ENCODE measurements around the gene C16orf54.
"Not testable (repeated sequence)": the region's sequence is repeated elsewhere in the genome, so short reads cannot be mapped to it uniquely, and the experiment has no call there.

Gene C16orf54

DNA sequence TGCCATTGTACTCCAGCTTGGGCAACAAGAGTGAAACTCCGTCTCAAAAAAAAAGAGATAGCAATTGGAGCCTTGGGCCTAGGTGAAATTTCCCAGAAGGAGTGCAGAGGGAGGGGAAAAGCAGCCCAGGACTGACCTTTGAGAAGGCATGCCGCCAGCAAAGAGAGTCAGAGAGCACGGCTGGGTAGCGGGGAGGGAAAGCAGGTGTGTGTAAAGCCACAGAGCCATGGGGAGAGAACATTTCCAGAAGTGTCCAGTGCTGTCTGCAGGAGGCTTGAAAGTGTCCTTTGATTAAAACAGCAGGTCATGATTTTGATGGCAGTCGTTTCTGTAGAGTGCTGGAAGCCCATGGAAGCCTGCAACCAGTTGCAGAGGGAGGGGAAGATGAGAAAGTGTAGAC lies 8.1 kb downstream of the C16orf54 start:
- Histone ChIP-seq H3K36me3 (ENCODE audit: control insufficient read depth, insufficient read depth, low read length) (peaks cover 64% of the 10 kb centered on the region), H3K4me3 (ENCODE audit: low read depth, low read length) (no peak overlapping the region), H3K27me3 (ENCODE audit: control insufficient read depth, insufficient read depth, low read length) (no peaks in the 10 kb centered on the region), H3K4me1 (ENCODE audit: control insufficient read depth, insufficient read depth, low read length) (no peaks in the 10 kb centered on the region), H3K9me3 (ENCODE audit: control insufficient read depth, insufficient read depth, low read length) (no peaks in the 10 kb centered on the region), H3K9ac (ENCODE audit: low read depth, low read length) (no peak overlapping the region), H3K27ac (ENCODE audit: low read depth, low read length) (no peak overlapping the region)

- Histone ChIP-seq H3K4me3 (ENCODE audit: low read depth, low read length) (no peak overlapping the region), H3K9ac (ENCODE audit: low read depth, low read length) (no peak overlapping the region), H3K36me3 (ENCODE audit: control insufficient read depth, insufficient read depth, low read length) (peaks cover 73% of the 10 kb centered on the region), H3K9me3 (ENCODE audit: control insufficient read depth, insufficient read depth, low read length) (no peaks in the 10 kb centered on the region), H3K27ac (ENCODE audit: low read depth, low read length) (no peak overlapping the region), H3K4me1 (ENCODE audit: control insufficient read depth, insufficient read depth, low read length) (no peaks in the 10 kb centered on the region), H3K27me3 (ENCODE audit: control insufficient read depth, insufficient read depth, low read length) (no peaks in the 10 kb centered on the region)
These were observed 9.0 kb downstream of the C16orf54 start for GRCh38 chr16:29736764-29737163.

GRCh38 chr16:29736112-29736511 lies 9.7 kb downstream of the C16orf54 start:
- no peak overlapping the region for H3K9ac ChIP-seq (ENCODE audit: low read depth, low read length)
- no peak overlapping the region for H3K27ac ChIP-seq (ENCODE audit: low read depth, low read length)
- H3K36me3 ChIP-seq (ENCODE audit: control insufficient read depth, insufficient read depth, low read length): peaks cover 79% of the 10 kb centered on the region
- no peaks in the 10 kb centered on the region for H3K27me3 ChIP-seq (ENCODE audit: control insufficient read depth, insufficient read depth, low read length)
- no peak overlapping the region for H3K4me3 ChIP-seq (ENCODE audit: low read depth, low read length)
- no peaks in the 10 kb centered on the region for H3K9me3 ChIP-seq (ENCODE audit: control insufficient read depth, insufficient read depth, low read length)
- no peaks in the 10 kb centered on the region for H3K4me1 ChIP-seq (ENCODE audit: control insufficient read depth, insufficient read depth, low read length)

- no peaks in the 10 kb centered on the region for H3K27me3 ChIP-seq (ENCODE audit: control insufficient read depth, insufficient read depth, low read length)
- H3K4me3 ChIP-seq (ENCODE audit: low read depth, low read length): no peak overlapping the region
- H3K9ac ChIP-seq (ENCODE audit: low read depth, low read length): no peak overlapping the region
- H3K36me3 ChIP-seq (ENCODE audit: control insufficient read depth, insufficient read depth, low read length): peaks cover 88% of the 10 kb centered on the region
- no peaks in the 10 kb centered on the region for H3K4me1 ChIP-seq (ENCODE audit: control insufficient read depth, insufficient read depth, low read length)
- no peak overlapping the region for H3K27ac ChIP-seq (ENCODE audit: low read depth, low read length)
- no peaks in the 10 kb centered on the region for H3K9me3 ChIP-seq (ENCODE audit: control insufficient read depth, insufficient read depth, low read length)
These were observed 11.0 kb downstream of the C16orf54 start for GRCh38 chr16:29734786-29735185.

DNA sequence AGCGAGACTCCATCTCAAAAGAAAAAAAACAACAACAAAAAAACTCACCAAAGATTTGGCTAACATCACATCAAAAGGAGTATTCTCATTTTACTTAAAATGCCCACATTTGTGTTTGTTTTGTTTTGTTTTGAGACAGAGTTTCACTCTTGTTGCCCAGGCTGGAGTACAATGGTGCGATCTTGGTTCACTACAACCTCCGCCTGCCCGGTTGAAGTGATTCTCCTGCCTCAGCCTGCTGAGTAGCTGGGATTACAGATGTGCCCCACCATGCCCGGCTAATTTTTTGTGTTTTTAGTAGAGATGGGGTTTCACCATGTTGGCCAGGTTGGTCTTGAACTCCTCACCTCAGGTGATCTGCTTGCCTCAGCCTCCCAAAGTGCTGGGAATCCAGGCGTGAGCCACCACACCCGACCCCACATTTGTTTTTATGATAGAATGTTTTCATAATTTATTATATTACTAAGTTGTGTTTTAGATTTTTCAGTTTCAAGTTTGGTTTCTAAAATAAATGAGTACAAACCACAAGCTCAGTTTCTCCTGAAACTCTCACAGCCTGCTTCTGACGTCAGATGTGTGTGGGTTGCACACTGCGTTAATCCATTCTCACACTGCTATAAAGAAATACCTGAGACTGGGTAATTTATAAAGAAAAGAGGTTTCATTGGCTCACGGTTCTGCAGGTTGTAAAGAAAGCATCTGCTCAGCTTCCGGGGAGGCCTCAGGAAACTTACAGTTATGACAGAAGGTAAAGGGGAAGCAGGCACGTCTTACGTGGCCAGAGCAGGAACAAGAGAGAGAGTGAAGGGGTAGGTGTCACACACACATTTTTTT lies 13.8 kb downstream of the C16orf54 start:
- H3K4me3 ChIP-seq (ENCODE audit: low read depth, low read length); H3K27ac ChIP-seq (ENCODE audit: low read depth, low read length); H3K4me1 ChIP-seq (ENCODE audit: control insufficient read depth, insufficient read depth, low read length); H3K27me3 ChIP-seq (ENCODE audit: control insufficient read depth, insufficient read depth, low read length); H3K9ac ChIP-seq (ENCODE audit: low read depth, low read length); H3K9me3 ChIP-seq (ENCODE audit: control insufficient read depth, insufficient read depth, low read length): not testable (repeated sequence)
- H3K36me3 ChIP-seq (ENCODE audit: control insufficient read depth, insufficient read depth, low read length): peaks cover 95% of the 10 kb centered on the region

GRCh38 chr16:29730649-29731048 lies 15.1 kb downstream of the C16orf54 start:
- Histone ChIP-seq H3K9ac (ENCODE audit: low read depth, low read length) (no peak overlapping the region), H3K36me3 (ENCODE audit: control insufficient read depth, insufficient read depth, low read length) (peaks cover 95% of the 10 kb centered on the region), H3K4me3 (ENCODE audit: low read depth, low read length) (no peak overlapping the region), H3K4me1 (ENCODE audit: control insufficient read depth, insufficient read depth, low read length) (no peaks in the 10 kb centered on the region), H3K27ac (ENCODE audit: low read depth, low read length) (no peak overlapping the region), H3K9me3 (ENCODE audit: control insufficient read depth, insufficient read depth, low read length) (no peaks in the 10 kb centered on the region), H3K27me3 (ENCODE audit: control insufficient read depth, insufficient read depth, low read length) (no peaks in the 10 kb centered on the region)

- H3K9ac ChIP-seq (ENCODE audit: low read depth, low read length): no peak overlapping the region
- H3K27me3 ChIP-seq (ENCODE audit: control insufficient read depth, insufficient read depth, low read length): no peaks in the 10 kb centered on the region
- no peaks in the 10 kb centered on the region for H3K9me3 ChIP-seq (ENCODE audit: control insufficient read depth, insufficient read depth, low read length)
- no peaks in the 10 kb centered on the region for H3K4me1 ChIP-seq (ENCODE audit: control insufficient read depth, insufficient read depth, low read length)
- H3K36me3 ChIP-seq (ENCODE audit: control insufficient read depth, insufficient read depth, low read length): peaks cover 96% of the 10 kb centered on the region
- H3K27ac ChIP-seq (ENCODE audit: low read depth, low read length): no peak overlapping the region
- no peak overlapping the region for H3K4me3 ChIP-seq (ENCODE audit: low read depth, low read length)
These were observed 16.7 kb downstream of the C16orf54 start for GRCh38 chr16:29729116-29729521.

GRCh38 chr16:29727452-29727851 lies 18.3 kb downstream of the C16orf54 start:
- no peaks in the 10 kb centered on the region for H3K9me3 ChIP-seq (ENCODE audit: control insufficient read depth, insufficient read depth, low read length)
- no peak overlapping the region for H3K9ac ChIP-seq (ENCODE audit: low read depth, low read length)
- H3K4me3 ChIP-seq (ENCODE audit: low read depth, low read length): no peak overlapping the region
- no peaks in the 10 kb centered on the region for H3K27me3 ChIP-seq (ENCODE audit: control insufficient read depth, insufficient read depth, low read length)
- peaks cover 93% of the 10 kb centered on the region for H3K36me3 ChIP-seq (ENCODE audit: control insufficient read depth, insufficient read depth, low read length)
- H3K4me1 ChIP-seq (ENCODE audit: control insufficient read depth, insufficient read depth, low read length): no peaks in the 10 kb centered on the region
- H3K27ac ChIP-seq (ENCODE audit: low read depth, low read length): no peak overlapping the region

GRCh38 chr16:29726845-29727377 lies 18.9 kb downstream of the C16orf54 start:
- Histone ChIP-seq H3K9me3 (ENCODE audit: control insufficient read depth, insufficient read depth, low read length) (no peaks in the 10 kb centered on the region), H3K9ac (ENCODE audit: low read depth, low read length) (no peak overlapping the region), H3K27ac (ENCODE audit: low read depth, low read length) (no peak overlapping the region), H3K36me3 (ENCODE audit: control insufficient read depth, insufficient read depth, low read length) (peaks cover 87% of the 10 kb centered on the region), H3K4me3 (ENCODE audit: low read depth, low read length) (no peak overlapping the region), H3K4me1 (ENCODE audit: control insufficient read depth, insufficient read depth, low read length) (no peaks in the 10 kb centered on the region), H3K27me3 (ENCODE audit: control insufficient read depth, insufficient read depth, low read length) (no peaks in the 10 kb centered on the region)

- H3K4me3 ChIP-seq (ENCODE audit: low read depth, low read length); H3K9me3 ChIP-seq (ENCODE audit: control insufficient read depth, insufficient read depth, low read length); H3K4me1 ChIP-seq (ENCODE audit: control insufficient read depth, insufficient read depth, low read length); H3K9ac ChIP-seq (ENCODE audit: low read depth, low read length); H3K27me3 ChIP-seq (ENCODE audit: control insufficient read depth, insufficient read depth, low read length); H3K27ac ChIP-seq (ENCODE audit: low read depth, low read length): not testable (repeated sequence)
- H3K36me3 ChIP-seq (ENCODE audit: control insufficient read depth, insufficient read depth, low read length): peaks cover 54% of the 10 kb centered on the region
These were observed 24.5 kb downstream of the C16orf54 start for GRCh38 chr16:29721167-29721879.

DNA sequence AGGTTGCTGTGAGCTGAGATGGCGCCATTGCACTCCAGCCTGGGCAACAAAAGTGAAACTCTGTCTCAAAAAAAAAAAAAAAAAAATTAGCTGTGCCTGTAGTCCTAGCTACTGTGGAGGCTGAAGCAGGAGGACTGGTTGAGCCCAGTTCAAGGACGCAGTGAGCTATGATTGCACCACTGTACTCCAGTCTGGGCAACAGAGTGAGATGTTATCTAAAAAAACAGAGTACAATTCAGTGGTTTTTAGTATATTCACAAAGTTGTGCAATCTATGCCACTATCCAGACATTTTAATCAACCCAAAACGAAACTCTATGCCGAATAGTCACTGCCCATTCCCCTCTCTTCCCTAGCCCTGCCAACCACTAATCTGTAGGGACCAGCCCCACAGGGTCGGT lies 25.1 kb downstream of the C16orf54 start:
- Histone ChIP-seq H3K9me3 (ENCODE audit: control insufficient read depth, insufficient read depth, low read length) (no peaks in the 10 kb centered on the region), H3K4me3 (ENCODE audit: low read depth, low read length) (no peak overlapping the region), H3K36me3 (ENCODE audit: control insufficient read depth, insufficient read depth, low read length) (peaks cover 54% of the 10 kb centered on the region), H3K27me3 (ENCODE audit: control insufficient read depth, insufficient read depth, low read length) (no peaks in the 10 kb centered on the region), H3K9ac (ENCODE audit: low read depth, low read length) (no peak overlapping the region), H3K4me1 (ENCODE audit: control insufficient read depth, insufficient read depth, low read length) (peaks cover 9% of the 10 kb centered on the region), H3K27ac (ENCODE audit: low read depth, low read length) (no peak overlapping the region)
